Ovary (tissue), 9 donors: Measurements from ENCODE around the gene POMT1. TPM values are rescaled to one million over a fixed set of nuclear protein-coding genes. Genes with fewer than 3 reads are reported as not detected.

Experiments used
- DNase-seq, 5 donors: peaks; one replicate each; pipeline ENCODE4 v3.0.0-alpha.2; 2019 to 2020
- H3K27ac ChIP-seq, 2 donors: fragments of 200-600 bp; one replicate each; pipeline versions ENCODE4 v1.5.1 to v1.8.0; 2019 to 2022
- H3K27me3 ChIP-seq: fragments of 200-600 bp; one replicate; pipeline ENCODE4 v1.8.0; 2022
- H3K36me3 ChIP-seq: fragments of 200-600 bp; sonication (generic); one replicate; pipeline ENCODE4 v1.5.1; 2019
- H3K4me1 ChIP-seq: one replicate; pipeline ENCODE4 v1.8.1; 2013; ENCODE audit warnings: mild to moderate bottlenecking, moderate library complexity; ENCODE audit not compliant: insufficient read depth
- H3K4me3 ChIP-seq: fragments of 200-600 bp; sonication (generic); one replicate; pipeline ENCODE4 v1.5.1; 2017
- H3K9me3 ChIP-seq, 2 donors: fragments of 200-600 bp in 1 of 2; sonication (generic) in 1 of 2; one replicate each; pipeline versions ENCODE4 v1.5.1 to v1.8.1; 2013 to 2019; ENCODE audit warnings: mild to moderate bottlenecking in 1 of 2, moderate library complexity in 1 of 2
- EP300 ChIP-seq: sonication (generic); formaldehyde crosslinking; IDR thresholded peaks from one replicate; pipeline ENCODE4 v1.6.1; 2017; ENCODE audit warnings: antibody characterized with exemption
- POLR2A ChIP-seq: fragments of 450-650 bp; IDR thresholded peaks from one replicate; pipeline ENCODE4 v1.6.1; 2017; ENCODE audit warnings: antibody characterized with exemption, mild to moderate bottlenecking, moderate library complexity
- WGBS, 3 donors: extraction: QIAGEN DNeasy Blood & Tissue Kit in 1 of 3; methylation state at CpG; one replicate each; pipeline versions ENCODE4 v1.1.5 to v1.1.7; 2013 to 2017; 5-methylcytosine and 5-hydroxymethylcytosine counted together
- intact Hi-C, 4 donors: fragments of 100-400 bp; cut with DNase I; formaldehyde crosslinking; loops; one replicate each; pipeline versions ENCODE4 v1.11.0 to v1.15.1; 2022 to 2023
- polyA plus RNA-seq, 2 donors: library from polyadenylated mRNA; stranded (reverse); fragments of 200-250 nt in 1 of 2; fragments of 350-450 nt in 1 of 2; fragmentation: Illumina TruSeq in 1 of 2; extraction: RNeasy Lipid Tissue Mini Kit (QIAGEN cat#74804) in 1 of 2; gene quantifications; one replicate each; pipeline ENCODE4 v1.2.3, GENCODE V29; 2013 to 2014
- total RNA-seq, 7 donors: library from RNA; depleted of rRNA in 2 of 7; stranded (reverse); fragments of >200 nt in 2 of 7; fragmentation: NEBNext Ultra II Directional in 3 of 7; extraction: Animal tissue kit (Norgen Biotek cat#: 25700) in 3 of 7; gene quantifications; one replicate each; pipeline versions ENCODE4 v1.1.0 to v1.2.4, GENCODE V29; 2016 to 2023
- TF ChIP-seq, protein P1 (sequence below), 3 donors: fragments of 450-650 bp in 2 of 3; fragments of 200-600 bp in 1 of 3; IDR thresholded peaks; one replicate each; pipeline versions ENCODE4 v1.5.1 to v1.8.0; 2016 to 2022; ENCODE audit warnings: antibody characterized with exemption in 3 of 3, mild to moderate bottlenecking in 1 of 3
- donor health status: DM: no; HTN: no; CAD: no; lungs with moderate emphysema.
- donor health status: DM: no; HTN: no; CAD: no.
- donor health status: Bipolar disorder and iron deficiency.
- donor health status: DM: yes; HTN: yes; CAD: no.
- donor health status: DM: no; HTN: no; CAD: no.
- donor health status: DM: yes; HTN: yes; CAD: no.

POMT1 gene
- total and polyA plus RNA-seq, 9 donors, result 14.6 to 30.8 (median 25.1) TPM

DNA sequence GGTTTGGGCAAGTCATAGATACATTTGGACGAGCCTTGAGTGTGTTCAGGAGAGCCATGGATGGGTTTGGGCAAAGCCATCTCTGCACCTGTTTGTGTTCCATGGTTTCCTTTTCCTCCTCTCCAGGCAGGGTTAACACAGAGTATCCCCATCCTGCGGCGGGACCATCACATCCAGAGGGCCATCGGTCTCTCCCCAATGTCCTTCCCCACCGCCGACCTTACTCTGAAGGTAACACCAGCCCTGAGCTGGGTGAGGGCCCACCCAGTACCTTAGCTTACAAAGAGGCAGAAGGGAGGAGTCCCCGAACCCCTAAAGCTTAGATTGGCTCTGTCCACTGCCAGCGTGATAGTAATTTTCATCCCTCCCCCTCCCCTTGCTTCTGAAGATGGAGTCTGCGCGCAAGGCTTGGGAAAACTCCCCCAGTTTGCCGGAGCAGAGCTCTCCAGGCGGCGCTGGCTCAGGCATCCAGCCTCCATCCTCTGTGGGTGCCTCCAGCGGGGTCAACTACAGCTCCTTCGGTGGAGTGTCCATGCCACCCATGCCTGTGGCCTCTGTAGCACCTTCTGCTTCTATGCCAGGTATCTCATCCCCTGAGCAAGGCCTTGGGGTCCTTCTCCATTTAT lies 18.0 kb upstream of the POMT1 start:
- H3K4me3 ChIP-seq, result no peak overlapping the region
- H3K9me3 ChIP-seq, result no peaks in the 10 kb centered on the region
- H3K27me3 ChIP-seq, result no peaks in the 10 kb centered on the region
- intact Hi-C loops, result no loop called here
- TF ChIP-seq, protein P1, sequence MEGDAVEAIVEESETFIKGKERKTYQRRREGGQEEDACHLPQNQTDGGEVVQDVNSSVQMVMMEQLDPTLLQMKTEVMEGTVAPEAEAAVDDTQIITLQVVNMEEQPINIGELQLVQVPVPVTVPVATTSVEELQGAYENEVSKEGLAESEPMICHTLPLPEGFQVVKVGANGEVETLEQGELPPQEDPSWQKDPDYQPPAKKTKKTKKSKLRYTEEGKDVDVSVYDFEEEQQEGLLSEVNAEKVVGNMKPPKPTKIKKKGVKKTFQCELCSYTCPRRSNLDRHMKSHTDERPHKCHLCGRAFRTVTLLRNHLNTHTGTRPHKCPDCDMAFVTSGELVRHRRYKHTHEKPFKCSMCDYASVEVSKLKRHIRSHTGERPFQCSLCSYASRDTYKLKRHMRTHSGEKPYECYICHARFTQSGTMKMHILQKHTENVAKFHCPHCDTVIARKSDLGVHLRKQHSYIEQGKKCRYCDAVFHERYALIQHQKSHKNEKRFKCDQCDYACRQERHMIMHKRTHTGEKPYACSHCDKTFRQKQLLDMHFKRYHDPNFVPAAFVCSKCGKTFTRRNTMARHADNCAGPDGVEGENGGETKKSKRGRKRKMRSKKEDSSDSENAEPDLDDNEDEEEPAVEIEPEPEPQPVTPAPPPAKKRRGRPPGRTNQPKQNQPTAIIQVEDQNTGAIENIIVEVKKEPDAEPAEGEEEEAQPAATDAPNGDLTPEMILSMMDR (IDR thresholded peaks at IDR 0.05), result no peak
- no peak for TF ChIP-seq EP300
- no peak for TF ChIP-seq POLR2A
- H3K27ac ChIP-seq, result no peak overlapping the region
- H3K4me1 ChIP-seq, result no peaks in the 10 kb centered on the region
- H3K36me3 ChIP-seq, result no peaks in the 10 kb centered on the region
- DNase-seq, result no peak
- 85 to 89% (median 89%) methylated on average over 13 to 15 of the region's 15 CpGs for WGBS, 3 donors

DNA sequence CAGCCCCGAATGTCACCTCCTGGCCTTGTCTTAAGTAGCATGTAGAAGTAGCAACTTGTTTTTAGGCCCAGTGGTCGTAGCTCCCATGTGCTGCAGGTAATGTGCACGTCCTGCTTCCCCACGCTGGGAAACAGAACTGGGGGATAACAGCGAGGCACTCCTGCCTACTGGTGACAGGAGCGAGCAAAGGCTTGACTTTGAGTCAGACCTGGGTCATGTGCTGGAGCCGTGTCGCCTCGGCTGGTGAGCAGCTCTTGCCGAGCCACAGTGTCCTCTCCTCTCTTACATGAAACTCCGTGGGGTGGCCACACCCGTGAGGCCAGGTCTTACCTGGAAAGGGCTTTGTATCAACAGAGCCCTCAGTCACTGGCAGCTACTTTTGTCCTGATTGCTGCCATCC lies 17.5 kb upstream of the POMT1 start:
- no peaks in the 10 kb centered on the region for H3K36me3 ChIP-seq
- H3K4me3 ChIP-seq, result no peak overlapping the region
- intact Hi-C loops, result no loop called here
- H3K27me3 ChIP-seq, result no peaks in the 10 kb centered on the region
- H3K4me1 ChIP-seq, result no peaks in the 10 kb centered on the region
- no peak for TF ChIP-seq POLR2A
- TF ChIP-seq, protein P1 (IDR thresholded peaks at IDR 0.05), result no peak
- no peak for TF ChIP-seq EP300
- WGBS, 3 donors, result 81 to 90% (median 84%) methylated on average over 12 of the region's 12 CpGs
- no peak overlapping the region for H3K27ac ChIP-seq
- H3K9me3 ChIP-seq, result no peaks in the 10 kb centered on the region
- no peak for DNase-seq

GRCh38 chr9:131485728-131486422 lies 16.8 kb upstream of the POMT1 start:
- WGBS, 3 donors, result 81 to 88% (median 83%) methylated on average over 18 to 19 of the region's 19 CpGs
- TF ChIP-seq, protein P1 (IDR thresholded peaks at IDR 0.05), result no peak
- Histone ChIP-seq H3K27me3 (no peaks in the 10 kb centered on the region), H3K4me1 (no peaks in the 10 kb centered on the region), H3K27ac (no peak overlapping the region), H3K9me3 (no peaks in the 10 kb centered on the region), H3K36me3 (no peaks in the 10 kb centered on the region), H3K4me3 (no peak overlapping the region)
- no peak for DNase-seq
- intact Hi-C loops, result no loop called here

GRCh38 chr9:131487001-131487400 lies 15.7 kb upstream of the POMT1 start:
- no peaks in the 10 kb centered on the region for H3K4me1 ChIP-seq
- no peaks in the 10 kb centered on the region for H3K27me3 ChIP-seq
- no peak for TF ChIP-seq EP300
- no peak for TF ChIP-seq POLR2A
- TF ChIP-seq, protein P1 (IDR thresholded peaks at IDR 0.05), result no peak
- H3K27ac ChIP-seq, result no peak overlapping the region
- no peak for DNase-seq
- H3K4me3 ChIP-seq, result no peak overlapping the region
- no peaks in the 10 kb centered on the region for H3K9me3 ChIP-seq
- intact Hi-C loops, result no loop called here
- H3K36me3 ChIP-seq, result no peaks in the 10 kb centered on the region
- 65 to 81% (median 70%) methylated on average over 9 of the region's 9 CpGs for WGBS, 3 donors
